NCI-H2227 (cell line): ENCODE measurements around the gene RHCE.
A peak's percentile ranks its signal among the peaks of the same experiment; 100 is the strongest.
"Not testable (repeated sequence)": the region's sequence is repeated elsewhere in the genome, so short reads cannot be mapped to it uniquely, and the experiment has no call there.

ENCODE experiments used
- DNase-seq: peaks from one replicate; lab custom pipeline; 2025; ENCODE audit not compliant: unreplicated experiment; lab: John Stamatoyannopoulos, UW

The RHCE gene

DNA sequence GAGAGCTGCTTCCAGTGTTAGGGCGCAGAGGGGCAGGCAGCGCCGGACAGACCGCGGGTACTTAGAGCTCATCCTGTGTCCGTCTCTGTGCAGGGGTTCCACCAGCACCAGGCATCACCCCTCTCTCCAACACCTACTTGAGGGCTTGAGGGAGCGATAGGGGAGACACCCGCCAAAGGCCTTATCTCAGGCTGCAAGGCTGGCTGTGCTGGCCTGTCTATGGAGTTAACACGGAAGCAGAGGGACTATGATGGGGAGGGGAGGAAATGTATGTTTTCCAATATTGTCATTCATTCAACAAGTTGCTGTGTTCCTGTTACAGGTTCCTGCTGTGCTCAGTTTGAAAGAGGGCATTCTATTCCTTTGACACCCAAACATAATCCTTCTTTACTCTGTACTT is at the start of gene RHCE:
RHCE (minus strand) TSS at position 111 of the 400 bp plus-strand sequence; CDS start at position 72, 39 bp downstream.
- DNase-seq: not testable (repeated sequence)

DNA sequence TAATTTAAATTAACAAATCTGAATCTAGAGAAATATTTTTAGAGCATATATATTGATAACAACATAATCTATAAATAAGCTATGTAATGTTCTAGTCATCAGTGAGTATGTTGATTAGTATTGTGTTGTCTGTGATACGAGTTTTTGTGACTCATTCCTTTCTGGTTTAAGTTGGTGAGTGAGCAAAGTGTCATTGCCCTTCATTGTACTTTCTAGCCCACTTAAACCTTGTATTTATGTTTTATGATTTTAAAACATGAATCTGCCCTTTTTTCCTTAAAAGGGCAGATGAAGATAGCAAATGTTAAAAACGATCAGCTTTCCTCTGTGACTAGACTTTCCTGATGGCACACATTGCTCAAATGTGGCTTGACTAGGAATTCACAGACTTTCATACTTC is 48.6 kb upstream of the RHCE start:
- DNase-seq: no peak

DNA sequence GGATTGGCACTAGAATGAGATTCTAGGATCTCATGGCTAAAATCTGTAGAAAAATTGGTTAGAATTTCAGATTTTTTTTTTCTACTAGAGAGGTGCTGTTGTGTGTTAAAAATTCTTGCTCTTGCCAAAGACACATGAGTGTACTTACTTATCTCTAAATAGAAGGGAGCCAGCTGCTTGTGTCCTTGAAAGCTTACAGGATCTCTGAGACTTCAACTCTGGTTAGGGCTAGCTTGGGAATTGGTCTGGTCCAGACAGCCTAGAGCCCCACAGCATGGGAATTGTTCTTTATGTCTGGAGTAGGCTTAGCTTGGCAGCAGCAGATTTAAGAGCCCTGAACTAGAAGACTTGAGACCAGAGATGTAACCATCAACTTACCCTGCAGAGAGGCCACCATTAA is 47.4 kb upstream of the RHCE start:
- DNase-seq: no peak

DNA sequence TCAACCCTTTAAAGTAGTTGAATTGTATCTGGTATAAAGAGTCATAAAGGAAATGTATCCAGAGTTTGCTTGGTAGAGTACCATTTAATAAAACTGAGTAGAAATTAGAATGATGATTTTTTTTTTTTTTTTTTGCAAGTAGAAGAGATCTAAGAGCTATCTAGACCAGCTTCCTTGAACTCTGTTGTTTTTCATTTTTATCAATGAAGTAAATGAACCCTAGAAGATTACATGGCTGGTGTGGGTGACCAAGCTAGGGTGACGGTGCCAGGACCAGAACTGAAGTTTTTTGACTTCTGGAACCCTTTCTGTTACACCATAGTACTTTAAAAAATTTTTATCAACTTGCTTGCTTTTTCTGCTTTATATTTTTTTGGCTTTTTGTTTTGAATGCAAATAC is 47.0 kb upstream of the RHCE start:
- DNase-seq: no peak

DNA sequence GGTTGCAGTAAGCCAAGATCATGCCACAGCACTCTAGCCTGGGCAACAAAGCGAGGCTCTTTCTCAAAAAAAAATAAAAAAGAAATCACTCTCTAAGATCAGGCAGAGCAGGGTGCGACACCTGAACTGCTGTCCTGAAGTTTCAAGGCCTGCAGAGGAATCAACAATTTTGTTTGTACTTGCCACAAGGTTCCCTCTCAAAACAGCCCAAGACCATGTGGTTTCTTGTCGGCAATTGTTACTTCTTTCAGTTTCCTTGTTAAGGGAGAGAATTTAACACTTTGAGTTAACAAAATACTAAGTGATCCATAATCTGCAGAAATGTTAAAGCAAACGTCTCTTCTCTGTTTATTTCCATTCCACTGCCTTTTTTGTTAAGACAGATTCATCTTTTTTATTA is 46.6 kb upstream of the RHCE start:
- no peak for DNase-seq

DNA sequence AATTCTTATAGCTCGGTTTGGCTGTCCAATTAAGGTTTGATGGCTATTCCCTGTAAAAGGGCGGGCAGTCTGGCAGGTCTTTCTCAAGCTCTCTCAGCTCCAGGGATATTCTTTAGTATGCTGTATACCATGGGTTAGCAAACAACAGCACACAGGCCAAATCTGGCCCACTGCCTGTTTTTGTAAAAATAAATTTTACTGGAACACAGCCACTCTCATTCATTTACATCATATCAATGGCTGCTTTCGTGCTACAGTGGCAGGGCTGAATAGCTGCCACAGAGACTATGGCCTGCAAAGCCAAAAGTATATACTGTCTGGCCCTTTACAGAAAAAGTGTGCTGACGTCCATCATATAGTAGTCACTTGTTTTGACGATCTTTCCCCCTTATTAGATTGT is 42.1 kb upstream of the RHCE start:
- no peak for DNase-seq

DNA sequence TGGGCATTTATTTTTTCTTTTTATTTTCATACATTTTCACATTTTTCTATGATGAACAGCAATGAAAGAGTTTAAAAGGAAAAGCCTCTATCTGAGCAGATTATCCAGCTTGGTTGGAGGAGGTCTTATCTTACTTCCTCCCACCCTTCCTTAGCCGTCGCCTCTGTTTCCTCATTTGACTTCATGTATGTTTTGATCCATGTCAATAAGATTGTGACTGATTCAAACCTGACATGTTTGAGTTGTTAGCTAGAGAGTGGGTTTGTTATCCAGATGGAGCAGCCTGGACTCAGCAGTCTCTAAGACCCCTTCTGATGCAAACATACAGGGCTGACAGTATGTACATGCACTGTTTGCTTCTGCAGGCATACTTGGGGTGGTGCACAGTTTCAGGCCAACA is 41.2 kb upstream of the RHCE start:
- no peak for DNase-seq

DNA sequence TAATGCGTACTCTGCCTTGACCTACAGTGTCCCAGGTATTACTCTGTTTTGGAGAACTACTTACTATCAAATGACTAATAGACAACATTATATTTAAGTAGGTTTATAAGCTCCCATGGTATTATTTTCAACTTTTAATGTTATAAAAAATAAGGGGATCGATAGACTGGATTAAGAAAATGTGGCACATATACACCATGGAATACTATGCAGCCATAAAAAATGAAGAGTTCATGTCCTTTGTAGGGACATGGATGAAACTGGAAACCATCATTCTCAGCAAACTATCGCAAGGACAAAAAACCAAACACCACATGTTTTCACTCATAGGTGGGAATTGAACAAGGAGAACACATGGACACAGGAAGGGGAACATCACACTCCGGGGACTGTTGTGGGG is 40.2 kb upstream of the RHCE start:
- DNase-seq: not testable (repeated sequence)

DNA sequence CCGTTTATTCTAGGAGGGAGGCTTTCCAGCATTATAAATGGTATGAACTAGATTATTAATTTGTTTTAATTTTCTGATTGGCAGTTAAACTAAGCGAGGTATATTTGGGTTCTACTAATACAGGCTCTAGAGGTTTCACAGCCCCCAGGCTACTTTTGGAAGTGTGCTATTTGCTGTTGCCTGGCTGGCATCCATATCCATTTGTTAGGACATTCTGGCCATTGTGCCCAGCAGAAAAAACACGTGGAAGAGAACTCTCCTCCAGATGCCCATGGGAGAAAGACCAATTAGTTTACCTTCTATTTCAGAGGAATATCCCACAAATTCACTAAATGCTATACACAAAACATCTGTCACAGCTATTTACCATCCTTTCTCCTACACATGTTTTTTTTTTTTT is 39.4 kb upstream of the RHCE start:
- no peak for DNase-seq

DNA sequence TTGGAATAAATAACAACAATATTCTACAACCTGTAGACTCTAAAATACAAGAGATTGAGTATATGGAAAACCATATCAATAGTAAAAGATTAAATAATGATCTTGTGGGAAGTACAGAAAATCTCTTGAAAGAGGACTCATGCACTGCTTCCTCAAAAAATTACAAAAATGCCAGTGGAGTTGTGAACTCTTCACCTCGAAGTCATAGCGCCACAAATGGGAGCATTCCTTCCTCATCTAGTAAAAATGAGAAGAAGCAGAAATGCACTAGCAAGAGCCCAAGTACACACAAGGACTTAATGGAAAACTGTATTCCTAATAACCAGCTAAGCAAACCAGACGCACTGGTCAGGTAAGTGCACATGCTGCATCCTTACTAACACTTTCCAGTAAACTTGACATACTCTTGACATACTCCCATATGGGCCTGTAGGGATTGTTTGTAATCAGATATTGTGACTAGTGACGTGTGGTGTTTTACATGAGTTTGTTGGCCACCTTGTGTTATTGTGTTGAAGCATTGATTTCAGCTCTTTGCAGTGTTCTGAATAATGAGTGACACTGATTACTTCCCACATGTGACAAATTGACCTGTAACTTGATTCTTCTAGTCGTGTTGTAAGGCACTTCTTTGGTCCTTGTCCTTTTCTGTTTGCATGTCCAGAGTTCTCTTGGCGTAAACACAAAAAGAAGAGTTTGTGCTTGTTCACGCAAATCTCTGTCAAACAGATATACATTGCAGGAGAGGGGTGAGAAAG is 38.1 kb upstream of the RHCE start:
- no peak for DNase-seq

DNA sequence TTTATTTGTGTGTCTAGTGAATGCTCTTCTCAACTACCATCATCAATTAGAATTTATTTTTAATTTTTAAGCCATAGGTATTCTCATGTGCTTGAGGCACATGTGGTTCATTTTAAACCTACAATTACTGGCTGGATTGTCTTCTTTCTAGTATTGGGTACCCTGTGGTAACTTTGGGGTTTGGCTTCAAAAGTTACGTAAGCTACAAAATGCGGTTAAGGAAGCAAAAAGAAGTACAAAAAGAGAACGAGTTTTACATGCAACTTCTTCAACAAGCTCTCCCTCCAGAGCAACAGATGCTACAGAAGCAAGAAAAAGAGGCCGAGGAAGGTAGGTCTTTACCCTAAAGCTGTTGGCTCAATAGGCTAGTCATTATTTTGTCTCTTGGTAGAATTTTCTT is 35.9 kb upstream of the RHCE start:
- DNase-seq: no peak

DNA sequence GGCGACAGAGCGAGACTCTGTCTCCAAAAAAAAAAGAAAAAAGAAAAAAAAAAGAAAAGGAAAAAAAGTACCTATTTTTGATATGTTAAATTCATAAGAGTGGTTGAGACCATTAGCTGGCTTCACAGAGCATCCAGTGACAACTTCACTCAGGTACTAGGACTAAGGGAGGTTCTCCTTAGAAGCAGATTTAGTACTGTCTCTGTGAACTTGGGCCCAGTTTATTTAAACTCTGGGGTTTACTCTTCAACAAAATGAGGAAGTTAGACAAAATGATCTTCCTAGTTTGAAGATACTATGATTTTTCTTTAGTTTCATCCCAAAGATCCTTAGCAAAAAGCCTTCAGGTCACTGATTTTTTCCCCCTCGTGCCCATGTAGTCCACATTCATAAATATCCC is 31.3 kb upstream of the RHCE start:
- DNase-seq: no peak

DNA sequence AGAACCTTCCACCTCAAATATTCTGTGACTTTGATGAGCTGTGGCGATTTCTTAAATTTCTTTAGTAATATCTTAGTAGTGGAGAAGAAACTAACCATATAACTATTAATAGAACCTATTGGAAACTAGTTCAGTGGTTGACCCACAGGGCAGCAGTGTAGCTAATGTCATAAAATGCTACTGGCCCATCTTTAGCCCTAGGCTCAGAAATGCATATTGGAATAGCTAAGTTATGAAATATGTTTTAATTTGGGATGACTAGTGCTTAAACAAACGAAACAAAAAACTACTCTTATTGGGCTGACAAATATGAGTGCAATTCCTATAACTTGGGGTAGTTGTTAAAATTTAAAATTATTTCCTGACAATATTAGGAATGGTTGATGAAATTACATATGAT is 30.3 kb upstream of the RHCE start:
- no peak for DNase-seq

DNA sequence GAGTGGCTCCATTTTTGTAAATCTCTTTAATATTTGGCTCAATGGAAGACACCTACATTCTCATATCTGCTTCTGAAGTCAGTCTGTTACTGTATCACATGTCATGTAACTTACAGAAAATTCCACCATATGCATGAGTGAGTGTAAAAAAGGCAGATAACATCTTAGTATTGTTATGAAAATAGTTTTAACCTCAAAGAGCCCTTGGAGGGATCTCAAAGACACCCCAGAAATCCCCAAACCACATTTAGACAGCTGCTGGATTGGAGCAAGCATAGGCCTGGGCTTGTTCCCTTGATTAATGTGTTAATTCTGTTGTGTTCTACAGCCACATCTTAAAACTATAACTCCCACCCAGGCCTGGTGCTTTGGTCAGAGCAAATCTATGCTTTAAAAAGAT is 26.9 kb upstream of the RHCE start:
- no peak for DNase-seq

DNA sequence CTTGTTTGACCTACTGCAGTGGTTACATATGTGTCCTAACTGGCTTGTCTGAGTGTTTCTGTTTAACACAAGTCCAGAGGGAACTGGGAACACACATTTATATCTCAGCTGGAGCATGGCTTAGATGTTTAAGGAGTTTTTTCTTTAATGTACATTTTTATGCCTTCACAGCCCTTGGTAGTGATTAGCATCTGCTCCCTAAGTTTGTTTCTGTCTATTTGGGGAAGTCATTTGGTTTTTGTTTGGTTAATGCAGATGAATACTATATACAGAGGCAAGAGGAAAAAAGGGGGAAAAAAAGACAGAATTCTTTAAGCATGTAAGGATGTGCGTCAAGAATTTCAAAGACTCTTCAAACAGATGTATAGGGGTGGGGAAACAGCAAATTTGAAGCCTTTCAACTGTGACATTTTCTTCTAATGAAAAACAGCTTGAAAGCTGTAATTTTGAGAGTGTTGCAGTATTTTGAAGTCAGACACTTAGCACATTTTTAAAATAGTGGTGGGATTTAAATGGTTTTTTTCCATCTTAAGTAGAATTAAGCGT is 25.4 kb upstream of the RHCE start:
- DNase-seq: no peak

DNA sequence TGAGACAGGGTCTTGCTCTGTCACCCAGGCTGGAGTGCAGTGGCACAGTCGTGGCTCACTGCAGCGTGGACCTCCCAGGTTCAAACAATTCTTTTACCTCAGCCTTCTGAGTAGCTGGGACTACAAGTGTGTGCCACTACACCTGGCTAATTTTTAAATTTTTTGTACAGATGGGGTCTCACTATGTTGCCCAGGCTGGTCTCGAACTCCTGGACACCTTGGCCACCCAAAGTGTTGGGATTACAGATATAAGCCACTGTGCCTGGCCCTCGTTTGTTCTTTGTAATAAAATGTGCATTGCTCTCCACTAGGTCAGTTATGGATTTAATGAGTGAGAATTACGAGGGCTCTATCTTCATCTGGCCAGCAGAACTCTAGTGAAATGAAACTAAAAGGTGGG is 24.0 kb upstream of the RHCE start:
- DNase-seq: not testable (repeated sequence)

DNA sequence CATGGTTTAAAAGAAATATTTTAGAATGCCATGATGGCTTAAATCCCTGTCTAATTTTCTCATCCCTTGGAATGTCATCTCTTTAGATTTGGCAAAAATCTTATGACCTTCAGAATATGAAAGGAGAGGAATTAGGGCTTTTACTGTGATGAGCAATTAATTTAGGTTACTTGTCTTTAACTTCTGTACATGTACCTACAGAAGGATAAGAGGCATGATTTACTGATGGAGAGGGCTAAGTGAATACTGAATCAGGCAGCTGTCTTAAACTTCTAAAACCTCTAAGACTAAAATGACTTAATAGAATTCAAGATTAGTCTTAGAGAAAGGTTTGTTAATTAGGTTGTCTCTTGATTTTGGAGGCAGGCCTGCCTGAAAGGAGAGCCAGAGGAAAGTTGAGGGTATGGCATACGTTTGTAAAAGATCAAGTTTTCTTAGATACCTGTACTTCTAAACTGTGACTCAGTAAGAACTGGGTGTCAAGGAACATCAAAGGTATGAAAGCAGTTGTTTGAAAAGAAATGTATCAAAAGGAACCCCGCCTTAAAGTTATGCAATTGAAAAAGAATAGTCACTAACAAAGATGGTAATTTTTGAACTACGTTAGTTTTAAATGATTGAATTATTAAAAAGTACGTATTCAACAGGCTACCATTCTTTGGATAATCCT is 22.5 kb upstream of the RHCE start:
- DNase-seq: no peak

DNA sequence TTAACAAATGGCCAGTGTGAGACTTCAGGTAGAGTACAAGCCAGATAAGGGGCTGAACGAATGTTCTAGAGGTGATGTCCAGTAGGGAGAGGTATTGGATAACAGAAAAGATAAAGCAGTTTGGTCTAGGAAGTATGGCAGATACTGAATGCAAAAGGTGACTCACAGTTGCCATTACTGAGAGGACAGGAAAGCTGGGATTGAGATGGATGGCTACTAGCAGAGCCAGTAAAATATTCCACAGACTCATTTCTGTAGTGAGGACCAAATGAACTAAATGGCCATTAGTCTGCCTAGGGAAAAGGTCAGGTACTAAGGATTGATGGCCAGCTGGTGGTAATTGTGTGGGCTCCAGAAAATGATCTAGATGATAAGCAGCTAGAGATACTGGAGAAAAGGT is 21.6 kb upstream of the RHCE start:
- DNase-seq: peak; percentile 32

DNA sequence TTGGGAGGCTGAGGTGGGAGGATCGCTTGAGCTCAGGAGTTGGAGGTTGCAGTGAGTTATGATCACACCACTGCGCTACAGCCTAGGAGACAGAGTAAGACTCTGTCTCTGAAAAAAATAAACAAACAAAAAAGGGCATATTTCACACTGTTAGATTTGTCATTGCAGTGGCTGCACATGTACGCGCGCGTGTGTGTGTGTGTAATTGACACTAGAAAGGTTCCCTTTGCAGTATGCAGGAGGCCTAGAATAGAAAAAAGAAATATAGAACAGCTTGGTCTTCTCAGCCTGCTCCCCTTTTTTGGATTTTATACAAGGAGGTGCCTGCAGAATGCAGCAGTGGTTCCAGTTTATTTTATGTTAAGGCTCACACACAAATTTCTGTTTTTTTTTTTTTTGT is 18.7 kb upstream of the RHCE start:
- no peak for DNase-seq

DNA sequence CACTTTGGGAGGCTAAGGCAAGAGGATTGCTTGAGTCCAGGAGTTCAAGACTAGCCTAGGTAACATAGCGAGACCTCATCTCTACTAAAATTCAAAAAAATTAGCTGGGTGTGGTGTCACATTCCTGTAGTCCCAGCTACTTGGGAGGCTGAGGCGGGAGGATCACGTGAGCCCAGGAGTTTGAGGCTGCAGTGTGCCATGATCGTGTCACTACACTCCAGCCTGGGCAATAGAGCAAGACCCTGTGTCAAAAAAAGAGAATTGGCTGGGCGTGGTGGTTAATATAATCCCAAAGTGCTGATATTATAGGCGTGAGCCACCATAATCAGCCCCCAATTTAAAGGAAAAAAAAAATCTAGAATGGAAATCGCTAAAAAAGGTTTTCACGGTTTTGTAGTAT is 17.0 kb upstream of the RHCE start:
- no peak for DNase-seq

DNA sequence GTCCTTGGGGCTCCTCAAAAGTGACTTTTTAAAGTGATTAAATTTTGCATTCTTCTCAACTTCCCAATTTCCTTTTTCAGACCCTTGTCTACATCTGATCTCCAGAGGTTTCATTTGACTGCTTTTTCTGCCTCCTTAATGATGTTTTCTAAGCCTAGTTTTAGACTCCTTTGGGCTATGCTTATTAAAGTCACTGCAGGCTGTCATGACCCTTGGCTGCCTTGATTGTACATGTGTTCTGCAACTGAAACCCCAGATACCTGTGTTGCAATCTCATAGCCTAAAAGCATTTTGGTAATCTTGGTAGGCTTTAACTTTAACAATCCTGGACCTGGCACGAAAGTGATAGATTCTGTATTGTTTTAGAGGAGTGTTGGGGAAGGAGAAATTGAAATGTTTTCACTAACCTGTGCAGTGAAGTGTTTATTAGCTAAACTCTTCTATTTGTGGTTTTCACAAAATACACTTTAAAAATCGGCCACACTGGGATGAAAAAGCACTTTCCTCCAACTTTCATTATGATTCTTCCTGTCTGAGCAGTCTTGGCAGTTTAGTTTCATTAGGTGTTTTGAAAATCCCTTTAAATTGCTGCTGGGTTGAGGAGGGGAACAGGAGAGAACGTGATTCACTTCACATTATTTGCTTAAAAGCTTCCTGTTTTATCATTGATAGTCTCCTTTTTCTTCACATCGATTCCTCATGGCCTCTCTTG is 14.9 kb upstream of the RHCE start:
- DNase-seq: no peak
